Lower leg skin (tissue), 3 donors: ENCODE data around the gene C1orf35.
"Not testable (repeated sequence)": the region's sequence is repeated elsewhere in the genome, so short reads cannot be mapped to it uniquely, and the experiment has no call there.

Source experiments
- CTCF ChIP-seq, 3 donors: fragments of 450-650 bp; IDR thresholded peaks; one replicate each; pipeline ENCODE4 v1.5.1; 2016; ENCODE audit warnings: antibody characterized with exemption in 3 of 3, mild to moderate bottlenecking in 3 of 3, moderate library complexity in 2 of 3
- POLR2A ChIP-seq, 2 donors: fragments of 450-650 bp; IDR thresholded peaks; one replicate each; pipeline ENCODE4 v1.6.1; 2016 to 2017; ENCODE audit warnings: antibody characterized with exemption in 2 of 2, mild to moderate bottlenecking in 1 of 2, moderate library complexity in 1 of 2

GRCh38 chr1:228111315-228111714 lies 8.2 kb upstream of the C1orf35 start:
- not testable (repeated sequence) for TF ChIP-seq CTCF, POLR2A (IDR thresholded peaks at IDR 0.05)
